Measurements from ENCODE around the gene EFCAB3.
"Not testable (repeated sequence)": the region's sequence is repeated elsewhere in the genome, so short reads cannot be mapped to it uniquely, and the experiment has no call there.

The EFCAB3 gene

GRCh38 chr17:62380253-62380652, at the start of gene EFCAB3:
TSS of gene EFCAB3 (plus strand) at chr17:62380553. CDS start at chr17:62382980, 2,427 bp downstream.
- no peak for DNase-seq

GRCh38 chr17:62336527-62336926, 43.8 kb upstream of the EFCAB3 start:
- no peak for DNase-seq

GRCh38 chr17:62343764-62344270, 36.5 kb upstream of the EFCAB3 start:
- no peak for DNase-seq

- no peak for DNase-seq
Measured at GRCh38 chr17:62351176-62351575, 29.2 kb upstream of the EFCAB3 start.

- DNase-seq = no peak
Measured at GRCh38 chr17:62366191-62366590, 14.2 kb upstream of the EFCAB3 start.

DNA sequence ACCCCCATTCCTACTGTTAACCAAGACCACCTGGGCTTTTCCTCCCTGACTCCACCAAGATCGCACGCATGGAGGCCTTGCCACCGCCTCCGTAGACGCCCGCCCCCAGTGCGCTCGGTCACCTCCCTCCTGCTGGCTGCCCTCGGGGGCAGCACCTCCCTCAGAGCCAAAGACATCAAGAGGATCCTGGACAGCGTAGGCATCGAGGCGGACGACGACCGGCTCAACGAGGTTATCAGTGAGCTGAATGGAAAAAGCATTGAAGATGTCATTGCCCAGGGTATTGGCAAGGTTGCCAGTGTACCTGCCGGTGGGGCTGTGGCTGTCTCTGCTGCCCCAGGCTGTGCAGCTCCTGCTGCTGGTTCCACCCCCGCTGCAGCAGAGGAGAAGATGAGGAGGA, 1.2 kb downstream of the EFCAB3 start:
- DNase-seq = no peak

- DNase-seq = no peak
Measured at GRCh38 chr17:62388856-62389255, 8.5 kb downstream of the EFCAB3 start.

DNA sequence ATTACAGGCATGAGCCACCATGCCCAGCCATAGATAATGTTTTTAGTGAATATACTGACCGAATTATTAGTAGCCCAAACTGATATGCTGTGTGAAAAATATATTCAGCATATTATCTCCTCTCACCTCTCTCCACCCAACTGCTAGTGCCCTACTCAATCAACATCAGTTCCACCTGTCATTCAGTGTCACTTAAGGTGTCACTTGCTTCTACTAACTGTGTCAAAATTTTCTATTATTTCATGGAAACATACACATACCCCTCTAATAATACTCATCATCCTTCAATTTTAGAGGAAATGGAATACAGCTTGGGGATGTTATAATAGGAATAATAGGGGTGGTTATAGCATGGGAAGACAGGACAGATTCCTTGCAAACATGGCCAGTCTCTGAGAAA, 12.6 kb downstream of the EFCAB3 start:
- no peak for DNase-seq

DNA sequence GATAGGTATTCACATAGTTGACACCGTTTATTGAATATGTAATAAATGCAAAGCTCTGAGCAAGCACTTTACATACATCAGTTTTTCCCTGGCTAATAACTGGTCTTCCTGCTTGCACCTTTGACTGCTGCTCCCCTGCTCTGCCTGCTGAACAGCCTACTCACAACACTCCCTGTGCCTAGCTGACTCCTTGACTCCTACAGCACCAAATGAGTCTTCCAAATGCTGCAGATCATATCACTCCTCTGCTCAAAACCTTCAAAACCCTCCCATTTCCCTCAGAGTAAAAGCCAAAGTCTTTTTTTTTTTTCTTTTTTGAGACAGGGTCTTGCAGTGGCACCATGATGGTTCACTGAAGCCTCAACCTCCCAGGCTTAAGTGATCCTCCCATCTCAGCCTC, 18.5 kb downstream of the EFCAB3 start:
- no peak for DNase-seq

- DNase-seq = no peak
Measured at GRCh38 chr17:62405451-62405850, 25.1 kb downstream of the EFCAB3 start.

DNA sequence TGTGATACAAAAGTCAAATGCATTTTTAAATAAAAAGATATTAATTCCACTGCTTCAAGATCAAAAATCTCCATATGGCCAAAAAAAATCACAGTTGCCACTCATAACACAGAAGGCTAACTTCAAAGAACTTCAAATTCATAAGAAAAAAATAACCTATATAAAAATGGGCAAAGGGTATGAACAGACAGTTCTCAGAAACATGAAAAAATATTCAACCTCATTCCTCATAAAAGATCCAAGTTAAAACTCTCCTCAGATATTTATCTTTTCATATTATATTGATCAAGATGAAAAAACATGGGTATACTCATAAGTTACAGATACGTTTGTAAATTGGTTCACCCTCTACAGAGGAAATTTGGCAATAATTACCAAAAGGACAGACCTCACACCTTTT, 32.7 kb downstream of the EFCAB3 start:
- not testable (repeated sequence) for DNase-seq

DNA sequence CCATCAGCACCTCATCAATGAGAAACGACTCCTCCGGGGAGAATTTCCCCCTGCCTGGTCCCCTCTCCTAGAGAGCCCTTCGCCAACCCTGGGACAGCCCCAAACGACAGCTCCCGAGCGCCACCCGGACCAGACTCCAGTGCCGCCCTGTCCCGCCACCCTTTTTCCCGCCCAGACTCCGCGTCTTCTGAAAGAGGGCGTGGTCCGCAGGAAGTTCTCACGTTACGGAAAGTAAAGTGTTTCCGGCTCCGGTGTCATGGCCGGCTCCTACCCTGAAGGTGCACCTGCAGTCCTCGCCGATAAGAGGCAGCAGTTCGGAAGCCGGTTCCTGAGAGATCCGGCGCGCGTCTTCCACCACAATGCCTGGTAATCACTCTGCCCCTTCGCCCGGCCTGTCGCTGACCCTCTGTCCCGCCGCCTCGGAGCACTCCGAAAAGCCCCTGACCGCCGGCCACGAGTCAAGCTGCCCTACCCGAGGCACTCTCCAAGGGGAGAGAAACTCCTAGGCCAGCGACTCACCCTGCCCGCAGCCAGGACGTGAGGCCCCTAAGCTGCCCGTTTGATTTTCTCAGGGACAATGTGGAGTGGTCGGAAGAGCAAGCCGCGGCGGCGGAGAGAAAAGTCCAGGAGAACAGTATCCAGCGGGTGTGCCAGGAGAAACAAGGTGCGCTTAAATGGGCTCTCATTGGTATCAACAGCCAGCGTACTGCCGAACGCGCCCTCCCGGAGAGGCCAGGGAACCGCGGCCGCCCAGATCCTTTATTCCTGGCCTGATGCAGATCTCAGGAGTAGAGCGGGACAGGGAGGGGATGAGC, 43.5 kb downstream of the EFCAB3 start, which contains the start of gene METTL2A:
Gene METTL2A, plus strand, starts transcription at position 251 of the 815 bp plus-strand sequence. Its CDS starts 6 bp downstream, at position 257.
- peak; percentile 93 for DNase-seq

DNA sequence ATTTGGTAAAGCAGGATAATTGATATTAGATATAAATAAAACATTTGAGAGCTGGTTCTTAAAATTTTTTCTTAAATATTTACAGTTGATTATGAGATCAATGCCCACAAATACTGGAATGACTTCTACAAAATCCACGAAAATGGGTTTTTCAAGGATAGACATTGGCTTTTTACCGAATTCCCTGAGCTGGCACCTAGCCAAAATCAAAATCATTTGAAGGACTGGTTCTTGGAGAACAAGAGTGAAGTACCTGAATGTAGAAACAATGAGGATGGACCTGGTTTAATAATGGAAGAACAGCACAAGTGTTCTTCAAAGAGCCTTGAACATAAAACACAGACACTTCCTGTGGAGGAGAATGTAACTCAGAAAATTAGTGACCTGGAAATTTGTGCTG, 45.9 kb downstream of the EFCAB3 start:
- not testable (repeated sequence) for DNase-seq

- not testable (repeated sequence) for DNase-seq
Measured at GRCh38 chr17:62435251-62435650, 54.9 kb downstream of the EFCAB3 start.

DNA sequence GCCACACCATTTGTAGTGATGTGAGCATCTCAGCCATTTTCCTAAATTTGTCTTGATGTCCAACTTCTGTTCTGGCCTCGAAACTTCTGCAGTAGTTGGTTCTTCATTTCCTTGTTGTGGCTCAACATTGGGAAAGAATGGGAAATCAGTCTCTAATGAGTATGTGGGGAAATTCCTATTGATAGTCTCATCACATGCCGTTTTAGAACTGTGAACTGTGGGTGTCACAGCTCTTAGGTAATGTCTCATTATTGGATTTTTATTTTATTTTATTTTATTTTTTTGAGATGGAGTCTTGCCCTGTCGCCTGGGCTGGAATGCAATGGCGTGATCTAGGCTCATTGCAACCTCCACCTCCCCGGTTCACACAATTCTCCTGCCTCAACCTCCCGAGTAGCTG, 60.8 kb downstream of the EFCAB3 start:
- not testable (repeated sequence) for DNase-seq

GRCh38 chr17:62444063-62444462, 63.7 kb downstream of the EFCAB3 start:
- no peak for DNase-seq

- not testable (repeated sequence) for DNase-seq
Measured at GRCh38 chr17:62445791-62446190, 65.4 kb downstream of the EFCAB3 start.

DNA sequence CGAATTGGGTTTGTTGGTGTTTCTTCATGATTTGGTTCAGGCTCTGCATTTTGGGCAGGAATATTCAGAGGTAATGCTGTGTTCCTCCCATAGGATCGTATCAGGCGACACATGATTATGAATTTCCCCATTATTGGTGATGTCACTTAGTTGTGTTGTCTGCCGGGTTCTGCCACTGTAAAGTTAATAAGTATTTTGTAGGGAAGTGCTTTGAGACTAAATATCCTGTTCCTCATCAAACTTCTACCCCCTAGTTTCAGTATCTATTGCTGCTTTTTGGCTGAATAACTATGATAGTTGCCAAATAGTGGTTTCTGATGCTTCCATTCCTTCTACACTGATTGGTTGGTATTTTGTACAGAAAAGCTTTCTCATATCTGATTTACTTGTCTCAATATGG, 71.8 kb downstream of the EFCAB3 start:
- DNase-seq = not testable (repeated sequence)

DNA sequence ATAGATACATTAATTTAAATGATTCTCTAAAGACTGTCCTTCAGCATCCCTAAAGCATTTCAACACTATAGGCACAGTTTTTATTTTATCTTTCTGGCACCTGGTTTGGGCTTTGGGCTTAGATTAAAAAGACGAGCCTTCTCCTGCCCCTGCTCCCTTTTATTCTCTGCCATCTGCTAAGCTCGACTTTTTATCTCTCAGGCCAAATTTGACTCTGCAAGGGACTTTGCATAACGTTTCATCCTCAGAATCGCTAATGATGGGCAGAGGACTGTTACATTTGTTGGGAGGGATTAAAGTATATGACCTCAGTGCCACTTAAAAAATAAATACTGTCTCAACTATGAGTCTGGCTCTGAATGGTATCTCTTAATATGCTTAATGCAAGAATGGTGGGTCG, 72.7 kb downstream of the EFCAB3 start:
- DNase-seq = not testable (repeated sequence)

DNA sequence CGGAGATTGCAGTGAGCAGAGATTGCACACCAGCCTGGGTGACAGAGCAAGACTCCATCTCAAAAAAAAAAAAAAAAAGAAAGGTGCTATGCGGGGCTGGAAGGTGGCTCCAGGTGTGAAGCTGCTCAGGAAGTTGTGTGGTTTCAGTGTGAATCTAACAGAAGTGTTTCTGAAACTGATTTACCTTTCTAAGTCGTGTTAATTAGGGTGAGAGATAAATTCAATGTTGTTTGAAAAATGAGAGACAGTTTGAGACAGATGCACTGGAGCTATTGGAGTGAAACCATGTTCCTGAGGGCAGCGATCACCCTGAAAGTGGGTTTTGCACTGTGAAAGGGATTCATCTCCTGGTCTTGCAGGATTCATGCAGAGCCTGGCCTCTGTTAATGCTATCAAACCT, 73.3 kb downstream of the EFCAB3 start:
- DNase-seq = not testable (repeated sequence)

DNA sequence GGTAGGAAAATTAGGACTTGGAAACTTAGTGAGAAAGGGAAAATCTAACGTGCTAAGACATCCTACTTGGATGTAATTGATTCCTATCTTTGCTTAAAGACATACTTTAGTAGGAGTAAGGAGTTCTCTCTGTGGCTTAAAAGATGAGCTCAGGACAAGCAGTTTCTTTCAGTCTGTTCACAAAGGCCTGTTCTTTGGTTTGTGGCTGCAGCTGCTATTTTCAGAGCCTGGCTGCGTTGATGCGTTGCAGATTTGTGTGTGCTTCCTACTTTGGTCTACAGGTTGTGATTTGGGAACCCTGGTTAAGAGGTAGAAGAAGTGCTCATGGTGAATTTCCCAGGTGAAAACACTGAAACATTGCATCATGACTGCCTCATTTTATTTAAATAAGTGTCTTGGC, 73.8 kb downstream of the EFCAB3 start:
- not testable (repeated sequence) for DNase-seq

DNA sequence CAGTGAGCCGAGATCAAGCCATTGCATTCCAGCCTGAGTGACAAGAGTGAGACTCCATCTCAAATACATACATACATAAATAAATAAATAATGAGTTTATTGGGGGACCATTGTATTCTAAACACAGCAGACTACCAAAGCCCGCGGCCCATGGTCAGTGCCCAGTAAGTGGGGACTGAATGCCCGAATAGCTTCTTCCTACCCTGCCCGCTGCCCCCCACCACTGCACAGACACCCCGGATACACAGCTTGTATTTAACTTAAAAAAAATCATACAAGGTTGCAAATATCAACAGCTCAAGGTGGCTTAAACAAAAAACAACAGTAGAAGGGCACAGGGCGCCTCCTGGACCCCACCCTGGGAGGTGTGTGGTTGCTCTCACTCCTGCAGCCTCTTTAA, 75.7 kb downstream of the EFCAB3 start:
- no peak for DNase-seq

DNA sequence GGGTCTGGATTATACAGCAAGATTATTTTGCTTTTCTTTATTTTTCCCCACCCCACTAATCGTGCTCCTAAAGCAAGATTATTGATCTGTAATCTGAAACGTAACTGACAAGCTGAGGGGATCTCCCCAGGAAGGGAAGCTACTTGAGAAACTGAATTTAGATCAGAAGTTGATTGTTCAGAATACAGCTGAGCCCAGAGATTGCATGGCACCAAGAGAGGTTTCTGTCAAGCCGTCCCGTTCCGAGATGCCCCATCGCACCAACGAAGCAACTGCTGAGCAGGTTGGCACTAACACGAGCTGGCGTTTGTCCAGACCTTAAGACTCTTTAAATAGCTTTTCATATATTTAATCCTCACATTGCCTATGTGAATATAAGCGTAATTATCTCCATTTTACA, 78.1 kb downstream of the EFCAB3 start:
- DNase-seq = not testable (repeated sequence)

DNA sequence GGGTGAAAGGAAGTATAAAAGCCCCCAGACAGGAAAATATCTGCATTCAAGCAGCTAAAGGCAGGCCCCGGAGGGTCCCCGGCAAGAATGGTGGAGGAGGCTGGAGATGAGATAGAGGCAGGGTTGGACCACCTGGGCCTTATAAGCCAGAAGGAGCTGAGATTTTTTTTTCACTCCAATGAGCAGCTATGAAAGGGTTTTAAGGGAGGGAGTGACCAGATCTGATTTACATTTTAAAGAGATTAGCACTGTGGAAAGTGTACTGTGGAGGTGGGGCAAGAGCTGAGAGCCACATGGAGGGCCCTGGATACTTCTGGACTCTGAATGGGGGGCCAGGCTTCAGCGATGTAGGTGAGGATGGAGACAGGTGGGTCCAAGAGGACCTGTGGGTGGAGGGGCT, 84.1 kb downstream of the EFCAB3 start:
- not testable (repeated sequence) for DNase-seq

DNA sequence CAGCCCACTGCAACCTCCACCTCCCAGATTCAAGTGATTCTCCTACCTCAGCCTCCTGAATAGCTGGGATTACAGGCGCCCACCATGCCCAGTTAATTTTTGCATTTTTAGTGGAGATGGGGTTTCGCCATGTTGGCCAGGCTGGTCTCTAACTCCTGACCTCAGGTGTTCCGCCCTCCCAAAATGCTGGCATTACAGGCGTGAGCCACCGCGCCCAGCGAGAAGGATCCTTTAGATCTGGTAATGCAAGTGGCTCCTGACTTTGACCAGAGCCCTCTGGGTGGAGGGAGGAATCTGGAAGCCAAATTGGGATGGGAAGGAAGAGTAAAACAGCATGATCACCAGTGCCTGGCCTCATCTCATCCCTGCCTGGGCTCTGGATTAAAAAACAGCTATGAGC, 84.9 kb downstream of the EFCAB3 start:
- not testable (repeated sequence) for DNase-seq

Data from NCI-H774 (cell line).